SK-N-MC (cell line): ENCODE measurements around the gene FAM90A1.
"Not testable (repeated sequence)": the region's sequence is repeated elsewhere in the genome, so short reads cannot be mapped to it uniquely, and the experiment has no call there.

ENCODE experiments used
- DNase-seq: peaks from one replicate; pipeline ENCODE4 v3.0.0-alpha.2; 2011; ENCODE audit warnings: low read depth, low spot score
- H3K27ac ChIP-seq: fragments of 200-600 bp; sonication (generic); 2 replicates; pipeline ENCODE4 v1.5.1; 2016; ENCODE audit warnings: mixed run types
- H3K36me3 ChIP-seq: fragments of 200-600 bp; sonication (generic); 2 replicates; pipeline ENCODE4 v1.6.1; 2017; ENCODE audit warnings: antibody characterized with exemption, low read length, mixed read lengths; ENCODE audit not compliant: insufficient read depth
- H3K4me3 ChIP-seq: fragments of 200-600 bp; sonication (generic); 2 replicates; pipeline ENCODE4 v1.5.1; 2016
- H3K9ac ChIP-seq: fragments of 200-600 bp; sonication (generic); 2 replicates; pipeline ENCODE4 v1.8.0; 2017; ENCODE audit warnings: mixed run types, mixed read lengths; ENCODE audit not compliant: insufficient read length
- H3K9me3 ChIP-seq: fragments of 200-600 bp; sonication (generic); 2 replicates; pipeline ENCODE4 v1.6.1; 2017; ENCODE audit warnings: low read depth, mild to moderate bottlenecking, antibody characterized with exemption, low read length, moderate library complexity, mixed read lengths

Gene FAM90A1, protein sequence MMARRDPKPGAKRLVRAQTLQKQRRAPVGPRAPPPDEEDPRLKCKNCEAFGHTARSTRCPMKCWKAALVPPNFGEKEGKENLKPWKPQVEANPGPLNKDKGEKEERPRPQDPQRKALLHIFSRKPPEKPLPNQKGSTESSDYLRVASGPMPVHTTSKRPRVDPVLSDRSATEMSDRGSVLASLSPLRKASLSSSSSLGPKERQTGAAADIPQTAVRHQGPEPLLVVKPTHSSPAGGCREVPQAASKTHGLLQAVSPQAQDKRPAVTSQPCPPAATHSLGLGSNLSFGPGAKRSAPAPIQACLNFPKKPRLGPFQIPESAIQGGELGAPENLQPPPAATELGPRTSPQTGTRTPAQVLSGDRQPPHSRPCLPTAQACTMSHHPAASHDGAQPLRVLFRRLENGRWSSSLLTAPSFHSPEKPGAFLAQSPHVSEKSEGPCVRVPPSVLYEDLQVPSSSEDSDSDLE

DNA sequence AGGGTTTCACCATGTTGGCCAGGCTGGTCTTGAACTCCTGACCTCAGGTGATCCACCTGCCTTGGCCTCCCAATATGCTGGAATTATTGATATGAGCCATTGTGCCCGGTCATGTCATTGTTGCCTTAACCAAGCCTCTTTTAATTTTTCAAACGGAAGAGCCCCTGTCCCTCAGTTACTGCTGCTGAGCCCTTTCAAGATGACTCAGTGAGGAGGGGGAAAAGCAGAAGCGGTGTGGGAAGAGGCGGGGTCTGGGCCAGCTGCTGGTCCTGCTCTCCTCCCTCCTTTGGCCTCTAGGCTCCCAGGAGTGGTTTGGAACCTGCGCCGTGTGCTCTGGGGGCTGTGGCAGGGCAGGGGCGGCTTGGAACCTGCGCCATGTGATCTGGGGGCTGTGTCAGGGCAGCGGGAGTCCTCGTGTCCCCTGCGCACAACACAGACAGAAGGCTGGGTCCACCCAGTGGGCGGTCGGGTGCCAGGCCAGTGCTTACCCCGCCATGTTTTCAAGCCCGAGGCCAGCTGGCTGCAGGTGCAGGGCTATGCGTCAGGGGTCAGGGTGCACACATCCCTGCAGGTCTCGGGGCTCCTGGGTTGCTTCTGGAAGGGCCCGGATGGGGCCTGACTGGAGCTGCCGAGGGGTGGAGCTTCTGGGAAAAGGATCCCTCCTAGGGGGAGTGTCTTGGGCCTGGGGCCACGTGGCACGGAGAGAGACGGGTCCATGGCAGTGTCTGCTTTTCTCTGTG is at the start of gene FAM90A1:
FAM90A1 (minus strand) TSS at position 627 of the 740 bp plus-strand sequence. CDS start 2,786 bp downstream, outside the sequence.
- DNase-seq, H3K9ac ChIP-seq, H3K36me3 ChIP-seq, H3K27ac ChIP-seq, H3K9me3 ChIP-seq: not testable (repeated sequence)
- H3K4me3 ChIP-seq = peak within 1 kb of the TSS; percentile 56

DNA sequence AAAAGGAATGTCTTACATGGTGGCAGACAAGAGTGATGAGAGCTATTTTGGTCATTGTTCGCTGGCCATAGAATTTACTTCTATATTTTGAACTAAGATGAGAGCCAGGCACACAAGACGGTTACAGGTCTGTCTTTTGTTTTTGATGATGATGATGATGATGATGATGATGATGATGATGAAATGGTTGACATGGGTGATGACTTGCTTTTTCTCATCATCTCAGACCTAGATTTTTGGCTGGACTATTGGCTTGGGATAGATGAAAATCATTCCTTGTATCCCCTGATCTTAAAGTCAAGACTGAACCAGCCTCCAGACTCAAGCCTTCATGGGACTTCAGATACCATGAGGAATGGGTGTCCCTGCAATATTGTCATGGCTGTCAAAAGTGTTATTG is 49.0 kb upstream of the FAM90A1 start:
- not testable (repeated sequence) for H3K36me3 ChIP-seq, H3K4me3 ChIP-seq, H3K27ac ChIP-seq, H3K9ac ChIP-seq, H3K9me3 ChIP-seq, DNase-seq

DNA sequence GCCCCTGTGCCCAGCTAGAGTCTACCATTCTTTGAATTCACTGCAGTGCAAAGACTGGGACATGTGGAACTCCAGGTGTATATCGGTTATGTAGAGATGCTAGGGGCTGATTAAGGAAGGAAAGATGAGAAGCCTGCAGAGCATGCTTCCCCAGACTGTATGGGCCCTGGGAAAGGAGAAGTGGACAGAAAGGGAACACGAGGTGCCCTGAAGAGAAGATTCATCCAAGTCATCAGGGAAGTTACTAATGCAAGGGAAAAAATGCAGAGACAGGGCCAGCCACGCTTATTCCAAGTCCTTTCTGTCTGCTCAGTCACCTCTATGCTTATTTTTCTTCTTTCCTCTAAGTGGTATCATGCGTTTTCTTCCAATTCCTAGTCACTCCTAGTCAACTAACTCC is 39.3 kb upstream of the FAM90A1 start:
- H3K36me3 ChIP-seq, H3K9me3 ChIP-seq, DNase-seq, H3K4me3 ChIP-seq, H3K27ac ChIP-seq, H3K9ac ChIP-seq: not testable (repeated sequence)

DNA sequence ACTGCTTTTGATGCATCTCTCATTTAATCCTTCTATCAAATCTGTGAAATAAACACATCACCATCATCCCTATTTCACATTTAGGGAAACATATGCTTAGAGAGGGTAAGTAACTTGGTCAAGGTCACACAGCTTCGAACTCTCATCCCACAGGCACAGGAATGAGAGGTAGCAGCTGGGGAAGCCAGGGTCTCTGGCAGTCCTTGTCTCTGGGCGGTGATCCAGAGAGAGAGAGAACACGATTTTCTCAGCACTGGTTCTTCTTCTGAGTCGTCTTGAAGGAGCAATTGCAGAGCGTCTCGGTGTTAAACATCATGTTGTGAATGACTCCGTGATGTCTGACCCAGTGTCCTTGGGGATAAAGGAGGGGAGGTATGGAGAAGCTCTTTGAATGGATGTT is 36.8 kb upstream of the FAM90A1 start:
- not testable (repeated sequence) for H3K4me3 ChIP-seq, DNase-seq, H3K9me3 ChIP-seq, H3K36me3 ChIP-seq, H3K27ac ChIP-seq, H3K9ac ChIP-seq

DNA sequence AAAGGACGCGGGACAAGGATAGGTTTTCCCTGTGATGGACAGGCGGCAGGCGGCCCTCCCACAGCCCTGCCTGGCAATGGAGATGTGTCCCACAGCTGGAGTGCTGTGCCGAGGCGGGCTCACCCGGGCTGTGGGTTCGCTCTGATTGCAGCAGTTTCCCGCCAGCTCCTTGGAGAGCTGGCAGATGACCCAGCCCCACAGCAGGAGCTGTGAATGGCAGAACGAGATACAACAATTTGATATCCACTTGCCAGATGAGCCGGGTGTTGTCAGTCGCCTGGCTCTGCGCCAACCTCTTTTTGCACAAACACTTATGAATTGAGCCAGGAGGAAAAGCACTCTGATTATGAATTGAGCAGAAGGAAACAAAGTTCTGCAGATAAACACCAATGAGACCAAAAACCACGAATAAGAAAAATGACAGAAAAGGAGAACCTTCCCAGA is 33.7 kb upstream of the FAM90A1 start:
- H3K4me3 ChIP-seq, H3K36me3 ChIP-seq, H3K27ac ChIP-seq, H3K9ac ChIP-seq, DNase-seq, H3K9me3 ChIP-seq: not testable (repeated sequence)

DNA sequence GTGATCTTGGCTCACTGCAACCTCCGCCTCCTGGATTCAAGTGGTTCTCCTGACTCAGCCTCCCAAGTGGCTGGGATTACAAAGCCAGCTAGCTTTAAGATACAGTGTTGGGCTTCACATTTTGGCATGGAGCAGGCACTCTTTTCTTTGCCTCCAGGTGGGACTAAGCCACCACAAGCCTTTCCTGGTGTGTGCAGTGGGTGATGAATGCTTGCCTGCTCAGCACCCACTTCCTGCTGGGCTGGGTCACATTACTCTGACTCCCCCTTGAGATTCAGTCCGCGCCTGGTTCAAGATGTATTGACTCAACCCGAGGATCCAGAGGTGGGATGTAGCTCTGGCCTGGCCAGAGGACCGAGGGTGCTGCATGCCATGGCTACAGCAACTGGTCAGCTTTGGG is 28.9 kb upstream of the FAM90A1 start:
- not testable (repeated sequence) for H3K9me3 ChIP-seq, H3K27ac ChIP-seq, H3K36me3 ChIP-seq, DNase-seq, H3K4me3 ChIP-seq, H3K9ac ChIP-seq

DNA sequence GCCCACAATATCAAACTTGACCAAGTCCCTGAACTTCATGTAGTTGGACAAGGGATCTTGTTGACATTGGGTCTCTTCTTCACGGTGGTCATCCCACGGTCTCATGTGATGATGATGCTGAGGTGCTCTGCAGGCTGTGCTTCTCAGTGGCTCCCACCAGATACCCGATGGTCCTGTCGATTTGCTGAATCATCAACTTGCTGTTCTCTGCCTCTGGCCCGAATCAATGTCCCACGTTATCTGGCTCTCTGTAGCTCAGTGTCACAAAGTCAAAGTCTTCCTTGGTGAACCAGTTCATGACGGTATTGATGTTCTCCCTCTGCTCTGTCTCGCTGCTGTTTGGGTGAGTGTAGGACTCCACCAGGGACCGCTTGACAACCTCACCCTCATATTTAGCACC is 27.3 kb upstream of the FAM90A1 start:
- H3K36me3 ChIP-seq, H3K9me3 ChIP-seq, H3K27ac ChIP-seq, DNase-seq, H3K9ac ChIP-seq, H3K4me3 ChIP-seq: not testable (repeated sequence)

DNA sequence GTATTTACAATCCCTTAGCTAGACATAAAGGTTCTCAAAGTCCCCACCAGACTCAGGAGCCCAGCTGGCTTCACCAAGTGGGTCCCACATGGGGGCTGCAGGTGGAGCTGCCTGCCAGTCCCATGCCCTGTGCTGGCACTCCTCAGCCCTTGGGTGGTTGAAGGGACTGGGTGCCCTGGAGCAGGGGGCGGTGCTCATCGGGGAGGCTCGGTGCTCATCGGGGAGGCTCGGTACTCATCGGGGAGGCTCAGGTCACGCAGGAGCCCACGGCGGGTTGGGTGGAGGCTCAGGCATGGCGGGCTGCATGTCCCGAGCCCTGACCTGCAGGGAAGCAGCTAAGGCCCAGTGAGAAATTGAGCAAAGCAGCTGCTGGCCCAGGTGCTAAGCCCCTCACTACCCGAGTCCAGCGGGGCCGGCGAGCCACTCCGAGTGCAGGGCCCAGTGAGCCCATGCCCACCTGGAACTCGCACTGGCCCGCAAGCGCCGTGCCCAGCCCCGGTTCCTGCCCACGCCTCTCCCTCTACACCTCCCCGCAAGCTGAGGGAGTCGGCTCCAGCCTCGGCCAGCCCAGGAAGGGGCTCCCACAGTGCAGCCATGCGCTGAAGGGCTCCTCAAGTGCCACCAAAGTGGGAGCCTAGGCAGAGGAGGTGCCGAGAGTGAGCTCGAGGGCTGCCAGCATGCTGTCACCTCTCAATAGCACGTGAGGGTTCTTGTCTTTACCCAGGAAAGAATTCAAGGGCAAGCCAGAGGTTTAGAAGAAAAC is 24.8 kb upstream of the FAM90A1 start:
- not testable (repeated sequence) for H3K27ac ChIP-seq, H3K4me3 ChIP-seq, DNase-seq, H3K36me3 ChIP-seq, H3K9ac ChIP-seq, H3K9me3 ChIP-seq

DNA sequence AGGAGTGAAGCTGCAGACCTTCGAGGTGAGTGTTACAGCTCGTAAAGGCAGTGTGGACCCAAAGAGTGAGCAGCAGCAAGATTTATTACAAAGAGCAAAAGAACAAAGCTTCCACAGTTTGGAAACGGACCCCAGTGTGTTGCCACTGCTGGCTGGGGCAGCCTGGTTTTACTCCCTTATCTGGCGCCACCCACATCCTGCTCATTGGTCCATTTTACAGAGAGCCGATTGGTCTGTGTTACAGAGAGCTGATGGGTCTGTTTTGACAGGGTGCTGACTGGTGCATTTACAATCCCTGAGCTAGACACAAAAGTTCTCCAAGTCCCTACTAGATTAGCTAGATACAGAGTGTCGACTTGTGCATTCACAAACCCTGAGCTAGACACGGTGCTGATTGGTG is 24.2 kb upstream of the FAM90A1 start:
- DNase-seq, H3K27ac ChIP-seq, H3K9ac ChIP-seq, H3K36me3 ChIP-seq, H3K4me3 ChIP-seq, H3K9me3 ChIP-seq: not testable (repeated sequence)

DNA sequence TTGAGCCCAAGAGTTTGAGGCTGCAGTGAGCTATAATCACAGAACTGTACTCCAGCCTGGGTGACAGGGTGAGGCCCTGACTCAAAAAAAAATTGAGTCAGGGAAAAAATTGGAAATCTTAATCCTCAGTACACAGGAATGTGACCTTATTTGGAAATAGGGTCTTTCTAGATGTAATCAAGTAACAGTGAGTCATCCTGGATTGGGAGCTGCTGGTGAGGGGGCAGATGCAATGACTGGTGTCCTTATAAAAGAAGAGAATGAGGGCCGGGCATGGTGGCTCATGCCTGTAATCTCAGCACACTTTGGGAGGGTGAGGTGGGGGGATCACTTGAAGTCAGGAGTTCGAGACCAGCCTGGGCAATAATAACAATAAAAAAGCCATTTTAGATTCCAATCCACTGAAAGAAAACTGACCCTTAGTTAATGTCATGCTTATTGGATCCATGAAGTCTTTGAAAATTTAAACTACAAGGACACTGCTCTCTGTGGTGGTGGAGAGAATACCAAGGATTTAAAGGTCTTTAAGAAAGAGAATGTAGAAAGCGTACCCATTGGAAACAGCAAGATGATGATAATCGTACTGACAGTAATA is 19.6 kb upstream of the FAM90A1 start:
- not testable (repeated sequence) for H3K36me3 ChIP-seq, DNase-seq, H3K27ac ChIP-seq

DNA sequence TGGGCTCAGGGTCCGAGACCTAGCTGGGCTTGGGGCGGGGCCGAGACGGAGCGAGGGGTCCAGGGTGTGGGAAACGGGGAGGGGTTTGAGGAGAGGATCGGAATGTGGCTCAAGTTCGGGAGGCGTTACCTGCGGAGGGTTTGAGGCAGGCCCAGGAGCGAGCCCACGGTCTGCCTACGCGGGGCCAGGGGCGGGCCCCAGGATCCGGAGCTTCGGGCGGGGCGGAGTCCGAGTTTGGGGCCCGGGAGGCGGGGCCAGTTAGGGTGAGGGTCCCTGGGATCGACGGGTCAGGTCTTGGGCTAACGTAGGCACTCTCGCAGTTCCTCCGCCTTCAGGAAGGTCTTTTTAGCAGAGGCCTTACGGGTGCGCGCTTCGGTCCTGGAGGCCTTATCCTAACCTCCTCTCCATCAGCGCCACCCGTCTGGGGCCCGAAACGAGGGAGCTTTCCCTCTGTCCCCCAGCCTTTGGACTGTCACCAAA is 16.3 kb upstream of the FAM90A1 start:
- H3K36me3 ChIP-seq, H3K27ac ChIP-seq, H3K9ac ChIP-seq, DNase-seq, H3K9me3 ChIP-seq: not testable (repeated sequence)
- H3K4me3 ChIP-seq = peak overlapping the region; percentile 77

More for the DNA sequence above, 19.6 kb upstream of the FAM90A1 start:
- H3K9ac ChIP-seq, H3K4me3 ChIP-seq, H3K9me3 ChIP-seq: not testable (repeated sequence)
